Sciatic nerve (tissue), 2 donors: ENCODE results near the gene GALNT16. TPM values are rescaled to one million over a fixed set of nuclear protein-coding genes. Genes with fewer than 3 reads are reported as not detected.
A peak's percentile ranks its signal among the peaks of the same experiment; 100 is the strongest.
"Not testable (repeated sequence)": the region's sequence is repeated elsewhere in the genome, so short reads cannot be mapped to it uniquely, and the experiment has no call there.

Experiments
- ATAC-seq: fragments of 200-7000 bp; cut with Tn5 transposase; one replicate; pipeline ENCODE4 v1.9.1; 2020; ENCODE audit warnings: mild to moderate bottlenecking, moderate library complexity
- DNase-seq: peaks from one replicate; pipeline ENCODE4 v3.0.0-alpha.2; 2020; ENCODE audit warnings: low spot score
- intact Hi-C: fragments of 100-400 bp; cut with DNase I; formaldehyde crosslinking; loops from one replicate; pipeline ENCODE4 v1.14.2; 2022
- total RNA-seq: library from RNA; stranded (reverse); fragmentation: NEBNext Ultra II Directional; extraction: Animal tissue kit (Norgen Biotek cat#: 25700); gene quantifications from one replicate; pipeline ENCODE4 v1.2.1, GENCODE V29; 2021
- donor health status: DM: no; HTN: no; CAD: no.
- donor health status: DM: no; HTN: no; CAD: no.

Gene GALNT16
- total RNA-seq = 8.1 TPM

DNA sequence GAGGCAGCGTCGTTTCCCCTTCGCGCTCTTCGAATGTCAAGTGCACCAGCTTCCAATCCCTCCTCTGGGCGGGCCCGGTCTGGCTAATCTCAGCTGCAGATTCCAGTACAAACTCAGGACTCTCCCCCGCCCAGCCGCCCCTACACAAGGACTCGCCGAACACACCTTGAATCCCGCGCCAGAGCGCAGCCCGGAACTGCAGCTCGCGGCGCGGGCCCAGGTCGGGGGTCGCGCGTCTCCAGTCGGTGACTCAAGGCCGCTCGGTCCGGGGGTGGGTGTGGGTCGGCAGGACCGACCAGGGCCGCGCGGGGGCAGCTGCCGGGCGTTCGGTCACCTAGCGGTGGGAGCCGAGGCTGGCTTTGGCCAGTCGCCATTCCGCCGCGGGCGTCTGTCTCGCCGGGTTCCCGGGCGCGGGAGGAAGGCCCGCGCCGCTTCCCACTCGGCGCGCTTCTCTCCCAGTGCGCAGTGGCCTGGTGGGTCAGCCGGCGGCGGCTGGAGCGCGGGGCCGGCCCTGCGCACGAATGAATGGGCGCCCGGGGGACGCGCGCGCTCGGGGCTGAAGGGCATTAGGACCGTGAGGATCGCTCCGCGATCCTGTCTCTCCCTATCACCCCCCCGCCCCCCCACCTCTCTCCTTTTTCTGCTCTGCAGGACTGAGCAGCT lies at the start of gene GALNT16:
TSS of gene GALNT16 (plus strand) at position 632 of the 663 bp plus-strand sequence. CDS start 133 bp downstream, outside the sequence.
- DNase-seq (no peak), ATAC-seq (no peak)
- intact Hi-C loops = no loop called here

DNA sequence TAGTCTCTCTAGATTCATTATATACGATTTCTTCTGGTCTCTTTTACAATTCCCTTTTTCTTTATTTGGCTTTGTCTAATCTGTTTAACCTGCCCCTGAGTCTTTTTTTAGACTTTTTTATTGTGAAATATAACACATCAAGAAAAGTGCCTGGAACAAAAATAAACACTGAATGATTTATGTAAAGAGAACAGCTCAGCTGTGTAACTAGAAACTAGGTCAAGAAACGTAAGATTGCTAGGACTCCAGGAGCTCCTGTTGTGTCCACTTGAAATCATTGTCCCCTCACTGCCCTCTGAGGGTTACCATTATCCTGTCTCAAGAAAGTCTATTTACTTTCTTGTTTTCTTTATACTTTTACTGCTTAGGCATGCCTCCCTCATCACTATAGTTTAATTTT lies 45.6 kb upstream of the GALNT16 start:
- ATAC-seq (no peak), DNase-seq (no peak)
- intact Hi-C loops = no loop called here

DNA sequence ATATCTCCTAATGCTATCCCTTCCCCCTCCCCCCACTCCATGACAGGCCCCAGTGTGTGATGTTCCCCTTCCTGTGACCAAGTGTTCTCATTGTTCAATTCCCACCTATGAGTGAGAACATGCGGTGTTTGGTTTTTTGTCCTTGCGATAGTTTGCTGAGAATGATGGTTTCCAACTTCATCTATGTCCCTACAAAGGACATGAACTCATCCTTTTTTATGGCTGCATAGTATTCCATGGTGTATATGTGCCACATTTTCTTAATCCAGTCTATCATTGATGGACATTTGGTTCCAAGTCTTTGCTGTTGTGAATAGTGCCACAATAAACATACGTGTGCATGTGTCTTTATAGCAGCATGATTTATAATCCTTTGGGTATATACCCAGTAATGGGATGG lies 42.3 kb upstream of the GALNT16 start:
- ATAC-seq, DNase-seq, intact Hi-C loops: not testable (repeated sequence)

DNA sequence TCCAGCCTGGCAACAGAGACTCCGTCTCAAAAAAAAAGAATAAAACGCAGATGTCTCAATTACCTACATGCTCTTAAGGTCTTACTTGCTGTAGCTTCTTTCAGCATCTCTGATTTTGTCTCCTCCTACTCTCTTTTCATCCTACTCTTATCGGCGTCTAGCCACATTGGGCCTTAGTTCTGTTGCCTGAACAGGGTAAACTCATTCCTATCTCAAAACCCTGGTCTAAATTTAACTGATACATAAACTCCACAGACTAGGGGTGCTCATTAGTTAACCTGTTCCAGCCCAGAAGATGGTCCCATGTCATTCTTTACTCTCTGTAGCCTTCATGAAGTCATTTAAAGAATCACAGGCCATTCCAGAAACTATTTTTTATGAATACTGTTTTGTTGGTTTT lies 35.0 kb upstream of the GALNT16 start:
- no peak for ATAC-seq
- DNase-seq = no peak
- intact Hi-C loops = no loop called here

DNA sequence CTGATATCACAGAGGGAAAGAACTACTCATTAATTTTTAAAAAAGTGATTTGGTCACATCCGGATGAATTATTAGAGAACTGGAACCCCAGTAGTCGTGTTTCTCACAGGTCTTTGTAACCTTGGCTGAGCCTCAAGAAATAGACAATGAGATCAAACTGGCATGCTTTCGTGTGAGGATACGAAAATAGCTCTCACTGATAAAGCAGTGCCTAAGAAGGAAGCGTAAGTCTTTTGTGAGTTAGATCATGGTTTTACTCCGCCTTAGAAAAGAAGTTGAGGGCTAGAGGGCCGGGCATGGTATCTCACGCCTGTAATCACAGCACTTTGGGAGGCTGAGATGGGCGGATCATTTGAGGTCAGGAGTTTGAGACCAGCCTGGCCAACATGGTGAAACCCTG lies 33.8 kb upstream of the GALNT16 start:
- intact Hi-C loops = no loop called here
- ATAC-seq (peak; percentile 13), DNase-seq (no peak)

DNA sequence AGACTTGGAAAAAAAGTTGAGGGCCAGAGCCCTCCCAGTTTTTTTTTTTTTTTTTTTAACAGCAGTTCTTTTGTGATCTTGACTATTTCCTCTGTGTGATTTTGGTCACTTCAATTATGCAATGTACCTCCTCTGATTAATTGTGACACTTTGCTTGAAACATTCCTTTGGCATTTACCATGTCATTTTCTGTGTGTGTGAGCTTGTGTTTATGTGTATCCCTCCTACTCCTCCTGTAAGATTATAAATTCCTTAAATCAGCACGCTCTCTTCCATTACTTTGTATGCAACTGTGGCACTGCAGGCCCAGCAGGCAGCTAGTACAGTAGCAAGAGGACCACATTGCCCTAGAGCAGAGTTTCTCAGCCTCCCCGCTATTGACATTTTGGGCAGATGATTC lies 33.2 kb upstream of the GALNT16 start:
- ATAC-seq (no peak), DNase-seq (no peak)
- intact Hi-C loops = no loop called here

DNA sequence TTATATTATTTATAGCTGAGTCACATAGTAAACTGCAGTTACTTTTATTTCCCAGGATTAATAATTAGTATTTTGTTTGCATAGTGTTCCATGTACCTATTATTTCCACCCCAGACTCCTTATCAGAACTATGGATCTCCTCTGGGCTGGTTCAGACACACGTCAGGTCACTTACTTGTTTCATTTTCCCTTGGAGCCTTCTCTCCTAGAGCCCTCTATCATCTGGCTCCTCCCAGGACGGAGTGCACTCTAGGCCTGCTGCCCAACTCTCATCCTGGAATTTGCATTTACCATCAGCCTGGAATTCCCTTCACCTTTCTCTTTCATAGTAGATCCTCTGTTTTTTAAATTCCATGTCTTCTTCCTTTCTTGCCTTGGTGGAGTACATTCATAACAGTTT lies 28.5 kb upstream of the GALNT16 start:
- DNase-seq (no peak), ATAC-seq (no peak)
- intact Hi-C loops = no loop called here

DNA sequence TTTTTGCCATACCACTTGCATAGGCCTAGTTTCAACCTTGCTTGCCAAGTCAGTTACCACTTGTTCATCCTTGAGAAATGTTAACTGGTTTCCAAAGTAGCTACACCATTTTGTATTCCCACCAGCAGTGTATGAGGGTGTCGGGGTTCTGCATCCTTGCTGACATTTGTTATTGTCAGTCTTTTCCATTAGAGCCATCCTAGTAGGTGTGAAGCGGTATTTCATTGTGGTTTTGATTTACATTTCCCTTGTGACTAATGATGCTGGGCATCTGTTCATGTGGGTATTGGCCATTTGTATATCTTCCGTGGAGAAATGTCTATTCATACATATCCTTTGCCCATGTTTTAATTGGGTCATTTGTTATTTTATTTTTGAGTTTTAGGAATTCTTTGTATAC lies 27.6 kb upstream of the GALNT16 start:
- ATAC-seq (no peak), DNase-seq (no peak)
- intact Hi-C loops = no loop called here

DNA sequence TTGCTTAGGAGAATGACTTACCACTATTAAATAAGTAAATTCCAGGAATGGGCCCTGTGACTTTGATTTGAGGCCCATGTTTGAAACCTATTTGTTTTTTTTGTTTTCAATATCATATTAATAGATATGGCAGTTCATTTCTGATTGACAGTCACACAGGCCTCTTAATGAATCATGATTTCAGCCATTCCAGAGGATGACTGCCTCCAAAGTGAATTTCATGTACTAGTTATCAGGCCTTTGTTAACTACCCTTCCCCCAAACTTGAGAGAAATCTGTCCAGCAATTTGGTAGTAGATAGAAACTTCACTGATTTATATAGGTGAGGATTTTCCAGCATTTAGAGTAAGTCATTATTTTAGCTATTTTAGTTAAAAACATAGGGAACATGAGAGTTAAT lies 25.9 kb upstream of the GALNT16 start:
- DNase-seq (no peak), ATAC-seq (no peak)
- intact Hi-C loops = no loop called here

DNA sequence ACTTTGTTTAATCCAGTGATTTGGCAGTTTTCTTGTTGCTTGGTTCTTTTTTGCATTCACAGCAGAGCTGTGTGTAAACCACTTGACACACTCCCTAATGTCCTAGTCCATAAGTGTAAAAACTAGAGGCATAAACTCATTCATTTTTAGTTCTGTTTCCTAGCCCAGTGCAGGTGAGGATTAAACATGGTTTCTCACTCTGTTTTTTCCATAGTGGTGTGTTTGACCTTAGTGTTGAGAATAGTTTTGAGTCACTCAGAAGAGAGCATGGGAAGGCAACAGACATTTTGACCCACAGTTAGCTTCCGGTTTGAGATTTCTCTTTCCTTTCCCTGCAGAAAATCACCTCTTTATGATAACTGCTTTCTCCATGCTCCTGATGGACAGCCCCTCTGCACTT lies 24.2 kb upstream of the GALNT16 start:
- intact Hi-C loops = no loop called here
- no peak for DNase-seq
- ATAC-seq = no peak

DNA sequence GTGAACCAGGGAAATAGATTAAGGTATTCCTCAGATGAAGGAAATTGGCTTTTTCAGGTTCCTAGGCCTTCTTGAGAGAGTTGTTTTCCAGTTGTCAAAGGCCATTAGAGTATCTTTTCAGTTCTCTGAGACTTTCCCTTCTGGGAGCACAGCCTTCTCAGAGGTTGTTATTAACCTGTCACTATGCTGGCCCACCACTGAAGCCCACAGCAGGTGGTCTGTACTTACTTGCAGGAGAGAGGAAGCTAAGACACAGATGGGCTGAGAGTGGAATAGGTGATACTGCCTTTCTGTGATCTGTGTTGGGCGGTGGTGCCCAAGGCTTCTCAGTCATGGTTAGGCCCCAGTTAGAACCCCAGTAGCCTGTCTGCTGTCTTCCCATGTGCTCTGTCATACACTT lies 22.8 kb upstream of the GALNT16 start:
- intact Hi-C loops = no loop called here
- no peak for ATAC-seq

DNA sequence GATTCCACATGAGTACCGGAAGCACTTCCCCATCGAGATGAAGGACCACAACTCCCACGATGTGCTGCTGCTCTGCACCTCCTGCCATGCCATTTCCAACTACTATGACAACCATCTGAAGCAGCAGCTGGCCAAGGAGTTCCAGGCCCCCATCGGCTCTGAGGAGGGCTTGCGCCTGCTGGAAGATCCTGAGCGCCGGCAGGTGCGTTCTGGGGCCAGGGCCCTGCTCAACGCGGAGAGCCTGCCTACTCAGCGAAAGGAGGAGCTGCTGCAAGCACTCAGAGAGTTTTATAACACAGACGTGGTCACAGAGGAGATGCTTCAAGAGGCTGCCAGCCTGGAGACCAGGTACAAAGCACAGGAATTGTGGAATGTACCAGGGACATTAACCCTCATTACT lies 22.4 kb upstream of the GALNT16 start:
- ATAC-seq = no peak
- intact Hi-C loops = no loop called here

More for the DNA sequence above, 22.8 kb upstream of the GALNT16 start:
- no peak for DNase-seq

DNA sequence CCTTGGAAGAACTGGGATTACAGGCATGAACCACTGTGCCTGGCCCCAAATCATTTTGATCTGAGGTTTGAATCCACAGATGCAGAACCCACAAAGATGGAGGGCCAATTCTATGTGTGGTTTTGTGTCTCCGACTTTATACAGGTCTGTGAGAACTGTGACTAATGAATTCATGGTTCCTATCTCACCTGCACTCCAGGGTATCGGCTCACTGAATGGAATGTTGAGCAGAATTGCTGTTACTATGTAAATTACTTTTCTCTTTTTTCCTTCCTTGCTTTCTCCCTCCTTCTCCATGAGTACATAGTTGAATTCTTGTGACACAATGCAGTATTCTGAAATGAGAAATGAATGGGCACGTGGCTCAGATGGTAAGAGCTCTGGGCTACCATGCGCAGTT lies 21.1 kb upstream of the GALNT16 start:
- DNase-seq = no peak
- ATAC-seq = no peak
- intact Hi-C loops = no loop called here

More for the DNA sequence above, 22.4 kb upstream of the GALNT16 start:
- DNase-seq = no peak

DNA sequence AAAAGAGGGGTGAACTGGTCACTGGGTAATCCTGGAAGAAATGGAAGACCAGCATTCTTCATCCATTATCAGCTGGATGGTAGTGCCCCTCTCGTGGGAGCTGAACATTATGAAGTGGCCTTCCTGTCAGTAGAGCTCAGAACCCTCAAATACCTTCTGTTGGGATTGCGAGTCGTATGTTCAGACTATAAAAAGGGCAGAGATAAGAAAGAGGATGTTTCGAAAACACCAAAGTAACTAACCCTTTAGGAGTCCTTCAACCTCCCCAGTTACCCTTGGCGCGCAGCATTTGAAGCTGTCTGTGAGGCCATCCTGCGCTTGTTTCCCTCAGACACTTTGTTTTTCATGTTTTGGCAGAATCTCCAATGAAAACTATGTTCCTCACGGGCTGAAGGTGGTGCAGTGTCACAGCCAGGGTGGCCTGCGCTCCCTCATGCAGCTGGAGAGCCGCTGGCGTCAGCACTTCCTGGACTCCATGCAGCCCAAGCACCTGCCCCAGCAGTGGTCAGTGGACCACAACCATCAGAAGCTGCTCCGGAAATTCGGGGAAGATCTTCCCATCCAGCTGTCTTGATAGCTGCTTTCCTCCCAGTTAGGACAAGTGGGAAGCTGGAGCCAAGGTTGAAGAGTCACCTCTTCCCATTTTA lies 19.3 kb upstream of the GALNT16 start:
- no peak for DNase-seq
- intact Hi-C loops = loop anchor here (10.0 kb wide), 1 partner anchor 224 kb away; no protein-coding TSS in a partner anchor
- ATAC-seq = no peak

DNA sequence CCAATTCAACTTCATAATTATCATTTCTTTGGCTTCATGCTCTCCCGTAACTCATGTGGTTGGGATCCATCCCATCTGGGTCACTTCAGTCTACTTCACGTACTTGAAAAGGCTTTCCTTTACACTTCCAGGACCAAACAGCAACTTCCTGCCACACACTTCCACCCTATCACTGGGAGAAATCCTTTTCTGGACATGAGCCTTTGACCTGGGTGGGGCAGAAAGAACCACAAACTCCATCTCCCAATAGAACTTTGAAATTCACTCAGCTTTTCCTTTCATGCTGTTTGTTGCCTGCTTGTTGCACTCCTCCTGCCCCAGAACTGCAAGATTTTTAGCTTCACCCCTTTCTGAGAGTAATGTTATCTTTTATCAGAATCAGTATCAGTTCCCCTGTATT lies 18.4 kb upstream of the GALNT16 start:
- ATAC-seq = peak; percentile 82
- intact Hi-C loops = loop anchor here (10.0 kb wide), 1 partner anchor 223 kb away; no protein-coding TSS in a partner anchor

DNA sequence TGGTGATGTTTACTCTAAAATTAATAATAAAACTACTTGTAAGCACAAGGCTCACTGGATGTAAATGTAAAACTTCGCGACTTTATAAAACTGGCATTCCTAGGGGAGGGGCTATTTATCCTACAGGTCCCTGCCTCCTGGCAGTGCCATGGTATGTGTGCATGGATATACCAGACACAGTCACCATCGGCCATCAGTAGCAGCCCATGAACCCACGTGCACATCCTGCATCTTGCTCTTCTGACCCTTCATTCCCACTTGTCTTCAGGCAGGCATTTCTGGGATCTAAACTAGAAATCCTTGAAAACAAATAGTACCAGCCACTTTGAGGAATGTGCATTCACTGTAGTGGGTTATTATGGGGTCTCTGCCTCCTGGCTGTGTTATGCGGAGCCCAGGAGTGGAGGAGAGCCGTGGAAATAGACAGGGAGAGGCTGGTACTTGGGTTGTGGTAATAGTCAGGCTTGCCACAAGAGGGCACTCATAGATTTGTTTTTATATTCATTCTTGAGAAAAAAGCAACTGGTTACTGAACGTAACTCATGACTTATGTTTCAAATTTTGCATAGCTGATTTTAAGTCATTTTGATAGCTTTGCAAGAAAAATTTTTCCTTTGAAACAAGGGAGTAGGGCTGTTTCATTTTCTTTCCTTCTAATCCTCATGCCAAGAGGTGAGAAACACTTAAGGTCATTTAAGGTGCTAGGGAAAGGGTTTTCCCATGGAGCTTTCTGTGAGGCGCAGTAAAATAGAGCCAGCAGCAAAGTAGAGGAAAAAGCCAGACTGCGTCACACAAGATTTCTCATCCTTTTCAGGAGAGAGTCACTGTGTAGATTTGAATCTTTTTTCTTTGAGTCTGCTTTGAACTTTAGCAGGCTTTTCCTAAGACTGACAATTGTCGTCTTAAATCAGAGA lies 17.4 kb upstream of the GALNT16 start:
- peak; percentile 77 for DNase-seq
- ATAC-seq = peak; percentile 86
- intact Hi-C loops = loop anchor here (10.0 kb wide), 1 partner anchor 222 kb away; no protein-coding TSS in a partner anchor

More for the DNA sequence above, 18.4 kb upstream of the GALNT16 start:
- DNase-seq = no peak

DNA sequence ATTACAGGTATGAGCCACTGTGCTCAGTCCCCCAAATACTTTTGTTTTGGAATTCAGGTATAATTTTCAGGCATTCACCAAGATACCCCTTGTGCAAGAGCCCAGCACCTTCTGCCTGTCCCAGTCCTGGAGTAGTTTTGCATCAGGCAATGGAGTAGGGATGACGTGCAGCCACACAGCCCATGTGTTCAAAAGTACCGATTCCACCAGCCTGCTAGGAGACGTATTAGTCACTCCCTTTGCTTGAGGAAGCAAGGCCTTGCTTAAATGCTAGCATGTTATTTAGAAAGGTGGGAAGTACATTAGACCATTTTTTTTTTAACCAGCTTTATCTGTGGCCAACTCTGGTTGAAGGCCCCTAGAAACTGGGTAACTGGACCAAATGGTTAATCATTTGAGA lies 15.0 kb upstream of the GALNT16 start:
- ATAC-seq (no peak), DNase-seq (no peak)
- intact Hi-C loops = loop anchor here (10.0 kb wide), 1 partner anchor 220 kb away; no protein-coding TSS in a partner anchor

DNA sequence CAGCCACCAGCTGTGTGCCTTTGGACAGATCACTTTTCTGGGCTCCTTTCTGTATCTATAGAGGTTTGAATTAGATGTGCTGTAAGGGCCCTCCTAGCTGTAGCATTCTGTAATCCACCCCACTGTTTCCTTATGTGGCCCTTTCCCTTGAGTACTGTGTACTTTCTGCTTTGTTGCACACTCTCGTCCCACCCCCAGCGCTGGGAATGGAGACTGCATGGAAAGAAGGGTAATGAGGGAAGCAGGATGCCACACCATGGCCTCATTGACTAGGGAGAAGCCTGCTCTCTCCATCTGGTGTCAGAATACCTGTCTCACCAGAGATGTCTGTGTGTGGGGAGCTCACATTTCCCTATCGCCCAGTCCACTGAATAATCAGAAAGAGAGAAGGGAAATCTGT lies 13.6 kb upstream of the GALNT16 start:
- intact Hi-C loops = loop anchor here (10.0 kb wide), 1 partner anchor 218 kb away; no protein-coding TSS in a partner anchor
- ATAC-seq (no peak), DNase-seq (no peak)

DNA sequence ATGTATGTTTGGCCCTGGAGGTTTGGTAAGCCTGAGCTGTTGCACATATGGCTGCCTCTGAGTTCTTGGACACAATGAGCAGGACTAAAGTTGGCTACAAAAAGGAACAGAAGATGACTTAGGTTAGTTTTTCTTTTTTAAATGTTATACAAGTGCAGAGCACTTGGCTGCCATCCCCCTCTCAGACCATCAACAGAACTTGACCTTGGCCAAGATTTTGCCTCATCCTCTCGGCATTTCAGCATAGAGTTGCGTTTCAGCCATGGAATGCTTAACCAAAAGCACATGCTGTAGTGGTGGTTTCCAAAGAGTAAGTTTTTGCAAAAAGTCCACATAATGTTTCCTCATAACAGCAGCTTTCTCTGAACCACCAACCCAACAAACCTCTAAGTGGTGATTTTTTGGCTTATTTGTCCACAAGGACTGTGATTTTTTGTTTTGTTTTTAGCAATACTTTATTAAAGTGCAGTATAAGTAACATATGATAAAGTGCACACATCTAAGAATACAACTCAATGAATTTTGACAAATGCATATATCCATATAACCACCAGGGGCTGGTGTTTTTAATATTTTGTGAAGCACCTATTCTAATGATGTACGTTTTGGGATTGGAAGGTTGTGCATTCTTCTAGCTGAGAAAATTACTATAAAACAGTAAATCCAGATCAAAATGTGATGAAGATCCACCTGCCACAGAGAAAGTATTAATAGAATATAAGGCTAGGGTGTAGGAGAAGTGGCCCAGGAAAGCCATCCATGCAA lies 12.1 kb upstream of the GALNT16 start:
- no peak for DNase-seq
- intact Hi-C loops = loop anchor here (10.0 kb wide), 1 partner anchor 217 kb away; no protein-coding TSS in a partner anchor
- peak; percentile 97 for ATAC-seq
